GM11168 (cell line): ENCODE data around the gene HAND1.
"Not testable (repeated sequence)": the region's sequence is repeated elsewhere in the genome, so short reads cannot be mapped to it uniquely, and the experiment has no call there.

Source experiments
- in situ Hi-C: fragments of 300-500 bp; cut with MboI; formaldehyde crosslinking; loops from one replicate; pipeline ENCODE4 v1.12.0; 2022; ENCODE audit warnings: low sequenced_read_pairs; ENCODE audit not compliant: unreplicated experiment

The HAND1 gene

DNA sequence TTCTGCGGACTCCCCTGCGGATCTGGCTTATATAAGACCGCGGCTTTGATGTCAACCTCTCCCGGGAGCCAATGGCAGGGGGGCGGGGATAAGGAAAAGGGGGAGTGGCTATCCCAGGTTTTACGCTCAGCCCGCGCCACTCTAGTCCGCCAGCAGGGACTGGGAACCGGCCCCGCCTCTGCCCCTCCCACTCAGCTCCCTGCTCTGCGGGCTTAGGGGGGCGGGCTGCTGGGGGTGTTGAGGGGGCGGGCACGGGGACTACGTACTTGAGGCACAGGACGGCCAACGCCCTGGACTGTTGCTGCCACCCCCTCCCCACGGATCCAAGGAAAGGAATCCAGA lies at the start of gene HAND1:
Gene HAND1 (minus strand): TSS at position 4 of the 342 bp plus-strand sequence. CDS start 219 bp downstream, outside the sequence.
- in situ Hi-C loops: no loop called here

DNA sequence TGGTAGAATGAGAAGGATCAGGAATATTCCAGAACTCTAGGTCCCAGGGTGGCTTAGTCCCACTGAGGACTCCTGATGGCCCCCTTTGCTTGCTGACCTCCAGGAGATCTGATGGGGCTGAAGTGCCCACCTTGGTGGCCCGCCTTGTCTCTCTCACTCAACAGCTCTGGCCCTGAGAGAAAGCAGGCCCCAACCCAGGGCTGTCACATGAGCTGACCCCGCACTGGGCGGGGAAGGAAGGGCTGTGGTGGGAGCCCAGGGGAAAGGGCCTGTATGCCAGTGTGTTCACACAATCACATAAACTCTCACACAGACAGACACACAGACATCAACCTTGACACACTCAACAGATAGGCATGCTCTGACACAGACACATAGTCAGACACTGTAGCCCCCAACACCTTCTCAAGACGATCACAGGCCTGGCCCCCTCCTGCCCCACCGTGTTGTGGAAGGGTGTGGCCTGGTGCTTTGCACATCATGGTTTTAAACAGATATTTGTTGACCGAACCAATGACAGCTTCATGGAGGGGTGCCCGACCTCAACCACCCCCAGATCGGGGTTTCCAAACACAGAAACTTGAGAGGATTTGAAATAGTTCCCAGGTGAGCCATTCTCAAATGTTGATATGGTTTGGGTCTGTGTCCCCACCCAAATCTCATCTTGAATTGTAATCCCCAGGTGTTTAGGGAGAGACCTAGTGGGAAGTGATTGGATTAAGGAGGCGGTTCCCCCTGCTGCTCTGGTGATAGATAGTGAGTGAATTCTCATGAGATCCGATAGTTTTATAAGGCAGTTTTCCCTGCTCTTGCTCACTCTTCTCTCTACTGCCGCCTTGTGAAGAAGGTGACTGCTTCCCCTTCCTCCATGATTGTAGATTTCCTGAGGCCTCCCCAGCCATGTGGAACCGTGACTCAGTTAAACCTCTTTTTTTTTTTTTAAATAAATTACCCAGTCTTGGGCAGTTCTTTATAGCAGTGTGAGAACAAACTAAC lies 48.5 kb upstream of the HAND1 start:
- in situ Hi-C loops: no loop called here

DNA sequence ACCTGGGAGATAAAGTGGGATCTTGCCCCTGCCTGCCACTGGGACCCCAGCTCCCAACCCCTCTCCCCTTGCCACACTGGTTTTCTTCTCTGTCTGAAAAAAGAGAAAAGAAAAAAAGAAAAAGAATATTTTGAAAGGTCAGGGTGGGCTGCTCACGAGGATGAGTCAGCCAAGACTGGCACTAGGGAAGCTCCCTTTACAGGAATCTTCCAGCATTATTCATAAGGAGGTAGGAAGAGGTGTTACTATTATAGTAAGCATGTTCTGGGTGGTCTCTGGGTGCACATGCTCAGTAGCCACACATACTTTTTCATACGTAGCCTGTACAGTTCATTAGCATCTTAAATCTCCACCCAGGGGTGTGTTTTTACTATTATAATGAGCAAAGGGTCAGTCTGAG lies 46.8 kb upstream of the HAND1 start:
- in situ Hi-C loops: no loop called here

DNA sequence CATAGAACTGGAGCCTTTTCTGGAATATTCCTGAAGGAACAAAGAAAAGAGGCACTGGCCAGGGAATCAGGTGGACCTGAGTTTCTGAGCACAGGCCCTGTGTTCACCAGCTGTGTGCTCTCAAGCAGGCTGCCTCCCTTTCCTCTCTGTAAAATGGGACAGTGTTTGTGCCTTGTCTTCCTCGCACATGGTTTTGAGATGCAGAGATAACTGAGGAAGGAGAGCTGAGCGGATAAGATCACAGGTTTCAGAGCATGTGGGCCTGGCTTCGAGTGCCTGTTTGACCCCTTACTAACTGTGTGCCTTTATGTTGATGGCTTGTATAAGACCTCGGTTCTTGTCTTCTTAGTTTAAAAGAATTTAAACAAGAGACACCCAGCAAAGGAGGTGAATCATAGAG lies 46.2 kb upstream of the HAND1 start:
- in situ Hi-C loops: no loop called here

DNA sequence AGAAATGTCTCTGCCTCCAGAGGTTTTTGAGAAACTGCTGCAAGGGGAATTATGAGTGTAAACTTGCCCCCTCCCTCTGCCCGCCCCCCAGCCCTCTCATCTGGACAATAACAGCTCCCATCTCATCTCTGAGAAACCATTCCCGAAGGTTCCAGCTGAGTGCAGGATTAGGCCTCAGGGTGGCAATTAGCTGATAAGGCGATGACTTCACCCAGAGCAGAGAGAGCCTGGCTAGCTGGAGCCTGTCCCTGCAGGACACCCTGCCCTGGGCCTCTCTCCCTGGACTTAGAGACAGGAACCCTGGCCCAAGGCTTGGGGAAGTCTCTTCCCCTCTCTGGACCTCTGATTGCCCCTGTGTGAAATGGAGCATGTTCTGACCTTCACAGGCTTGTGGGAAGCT lies 45.7 kb upstream of the HAND1 start:
- in situ Hi-C loops: no loop called here

DNA sequence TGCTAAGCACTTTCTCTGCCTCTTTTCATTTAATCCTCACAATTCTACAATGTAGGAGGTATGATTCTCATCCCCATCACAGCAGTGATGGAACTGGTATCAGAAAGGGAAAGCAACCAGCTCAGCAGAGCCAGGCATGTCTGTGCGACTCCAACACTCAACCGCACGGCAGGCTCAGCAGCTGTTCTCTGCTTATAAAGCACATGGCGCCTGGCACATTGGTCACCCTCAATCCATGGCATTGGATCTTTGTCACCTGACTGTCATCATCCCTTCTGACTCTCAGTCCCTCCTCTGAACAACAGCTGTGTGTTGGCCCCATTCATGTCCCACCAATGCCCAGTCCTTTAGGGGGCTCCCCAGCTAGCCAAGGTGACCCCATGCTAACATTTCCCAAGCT lies 45.1 kb upstream of the HAND1 start:
- in situ Hi-C loops: no loop called here

DNA sequence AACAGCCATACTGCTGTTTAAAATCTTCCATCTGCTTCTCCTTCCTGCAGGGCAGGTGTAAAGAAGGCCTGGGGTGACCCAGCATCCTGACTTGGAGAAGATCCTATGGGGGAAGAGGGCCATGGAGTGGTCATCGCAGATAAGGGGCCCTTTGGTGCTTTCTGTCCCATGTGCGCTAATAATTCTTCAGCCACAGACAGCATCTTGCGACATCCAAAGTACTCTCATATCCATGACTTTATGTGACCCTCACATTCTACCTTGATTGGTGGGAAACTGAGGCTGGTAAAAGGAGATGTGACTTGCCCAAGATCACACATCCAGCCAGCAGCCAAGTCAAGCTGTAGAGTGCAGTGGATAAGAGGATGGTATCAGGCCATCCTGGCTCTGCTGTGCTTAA lies 44.3 kb upstream of the HAND1 start:
- in situ Hi-C loops: no loop called here

DNA sequence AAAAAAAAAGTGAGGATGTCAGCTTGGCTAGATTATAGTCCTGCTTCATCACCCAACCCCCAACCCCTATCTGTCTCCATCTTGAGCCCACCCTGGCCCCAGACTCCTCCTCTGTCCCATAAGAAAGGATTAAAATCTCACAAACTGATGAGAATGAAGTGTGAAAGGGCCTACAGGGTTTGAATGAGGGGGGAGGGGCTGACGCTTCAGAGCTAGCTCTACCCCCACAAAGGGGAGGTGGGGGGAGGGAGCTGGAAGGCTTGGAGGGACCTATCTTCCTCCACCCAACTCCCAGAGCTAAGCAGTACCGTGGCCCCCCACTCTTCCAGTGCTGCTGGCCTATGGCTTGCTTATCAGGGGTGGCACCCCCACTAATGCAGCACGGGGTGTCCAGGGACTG lies 43.7 kb upstream of the HAND1 start:
- in situ Hi-C loops: no loop called here

DNA sequence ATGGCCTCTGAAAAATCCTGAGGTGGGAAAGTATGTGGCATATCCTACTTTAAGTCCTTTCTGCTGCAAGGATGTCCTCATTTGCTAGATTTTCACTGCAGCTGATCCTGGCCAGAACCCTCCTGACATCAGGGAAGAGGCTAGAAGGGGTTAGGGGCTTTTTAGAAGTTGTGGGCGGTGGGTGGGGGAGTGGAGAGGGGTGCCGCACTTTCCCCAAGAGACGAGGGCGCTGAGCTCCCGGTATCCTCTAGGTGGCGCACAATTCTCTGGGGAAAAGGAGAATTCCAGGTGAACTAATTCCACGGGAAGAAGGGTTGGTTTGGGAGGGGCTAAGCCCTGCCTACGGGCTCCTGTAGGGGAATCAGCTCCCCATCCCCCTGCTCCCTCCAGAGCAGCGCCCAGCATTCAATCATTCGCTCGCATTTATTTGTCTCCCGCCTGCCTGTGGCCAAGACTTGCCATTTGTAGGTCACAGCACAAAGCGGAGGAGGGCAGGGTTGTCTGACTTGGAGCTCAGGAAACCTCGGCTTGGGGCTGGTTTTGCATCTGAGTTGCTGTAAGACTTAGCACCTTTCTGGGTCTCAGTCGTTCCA lies 42.9 kb upstream of the HAND1 start:
- in situ Hi-C loops: no loop called here

DNA sequence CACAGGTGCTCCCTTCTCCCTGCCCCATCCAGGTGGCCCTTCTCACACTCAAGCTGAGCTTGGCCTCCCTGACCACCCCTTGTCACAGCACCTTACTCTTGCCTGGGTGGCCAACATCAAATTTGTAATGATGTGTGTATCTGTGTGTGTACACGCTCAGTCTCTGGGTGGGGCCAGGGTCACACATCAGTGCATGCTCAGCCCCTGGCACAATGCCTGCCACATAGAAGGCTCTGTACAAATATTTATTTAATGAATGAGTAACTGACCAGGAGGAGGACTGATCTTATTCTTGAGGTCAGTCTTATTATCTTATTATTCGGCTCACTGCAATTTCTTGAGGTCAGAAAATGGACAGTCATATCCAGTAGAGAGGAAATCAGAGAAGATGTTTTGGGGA lies 41.3 kb upstream of the HAND1 start:
- in situ Hi-C loops: no loop called here

DNA sequence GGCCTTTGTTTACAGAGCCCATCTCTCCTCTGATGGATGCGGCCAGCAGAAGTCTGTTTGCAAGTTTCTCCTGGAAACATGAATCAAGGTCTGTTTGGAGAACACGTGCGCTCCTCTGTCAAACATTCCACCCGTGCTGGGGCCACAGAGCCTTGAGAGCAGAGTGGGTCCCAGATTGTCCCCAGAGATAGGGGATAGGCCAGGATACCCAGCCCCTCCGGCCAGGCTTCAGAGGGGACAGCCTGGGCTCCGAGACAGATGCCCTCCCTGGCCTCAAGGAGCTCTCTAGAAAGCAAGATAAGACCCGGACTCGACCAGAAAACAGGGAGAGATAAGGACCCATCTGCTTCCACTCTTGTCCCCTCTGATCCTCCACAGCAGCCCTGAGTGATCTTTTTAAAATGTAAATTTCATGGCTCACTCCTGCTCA lies 40.4 kb upstream of the HAND1 start:
- in situ Hi-C loops: no loop called here

DNA sequence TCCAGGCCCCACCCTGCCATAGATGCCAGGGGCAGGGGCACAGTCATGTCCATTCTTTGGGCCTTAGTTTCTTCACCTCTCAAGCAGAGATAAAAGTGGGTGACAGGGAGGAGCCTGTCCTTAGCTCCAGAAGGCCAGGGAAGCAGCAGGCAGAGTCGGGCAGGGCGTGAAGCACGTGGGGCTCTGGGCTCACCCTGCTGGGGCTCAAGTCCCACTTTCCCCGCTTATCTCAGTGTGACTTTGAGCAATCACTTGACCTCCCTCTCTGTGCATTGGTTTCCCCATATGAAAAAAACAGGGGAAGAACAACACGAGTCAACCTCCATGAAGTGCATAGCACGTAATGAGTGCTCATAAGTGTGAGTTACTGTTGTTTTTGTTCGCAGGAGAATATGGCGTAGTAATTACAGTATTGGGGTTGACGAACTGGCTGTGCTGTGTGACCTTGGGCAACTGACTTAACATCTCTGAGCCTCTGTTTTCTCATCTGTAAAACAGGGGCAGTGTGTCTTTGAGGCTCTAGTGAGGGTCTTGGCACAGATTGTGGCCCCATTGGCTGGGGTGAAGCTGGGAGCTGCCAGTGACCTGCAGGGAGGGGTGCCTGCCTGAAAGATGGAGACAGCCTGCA lies 39.9 kb upstream of the HAND1 start:
- in situ Hi-C loops: no loop called here

DNA sequence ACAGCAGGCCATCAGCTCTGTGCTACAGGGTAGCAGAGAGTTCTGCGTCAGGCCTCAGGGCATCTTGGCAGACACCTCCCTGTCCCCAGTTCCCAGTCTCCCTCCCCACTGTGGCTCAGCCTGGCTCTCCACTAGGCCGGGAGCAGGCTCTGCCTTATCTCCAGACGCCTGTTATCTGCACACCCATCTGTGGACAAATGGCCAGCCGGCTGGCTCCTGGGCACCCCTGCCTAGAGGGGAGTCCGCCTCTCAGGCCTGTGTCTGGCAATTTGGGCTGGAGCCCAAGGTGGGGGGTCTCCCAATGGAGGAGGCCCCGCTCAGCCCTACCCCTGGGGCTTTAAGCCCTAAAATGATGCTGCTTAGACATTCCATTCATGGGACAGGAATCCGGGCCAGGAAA lies 39.2 kb upstream of the HAND1 start:
- in situ Hi-C loops: no loop called here

DNA sequence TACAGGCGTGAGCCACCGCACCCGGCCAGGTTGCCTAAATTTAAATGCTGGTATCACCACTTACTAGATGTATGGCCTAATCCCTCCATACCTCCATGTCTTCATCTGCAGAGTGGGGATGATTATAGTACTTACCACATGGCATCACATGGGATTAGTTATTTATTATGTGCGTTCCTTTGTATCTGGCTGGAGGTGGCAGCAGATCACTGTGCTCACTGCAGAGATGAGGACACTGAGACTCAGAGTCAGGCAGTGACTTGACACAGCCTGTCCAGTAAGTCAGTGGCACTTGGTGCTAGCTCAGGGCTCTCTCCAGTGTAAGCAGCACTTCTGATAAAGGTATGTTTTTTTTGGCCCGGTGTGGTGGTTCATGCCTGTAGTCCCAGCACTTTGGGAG lies 38.4 kb upstream of the HAND1 start:
- in situ Hi-C loops: no loop called here

DNA sequence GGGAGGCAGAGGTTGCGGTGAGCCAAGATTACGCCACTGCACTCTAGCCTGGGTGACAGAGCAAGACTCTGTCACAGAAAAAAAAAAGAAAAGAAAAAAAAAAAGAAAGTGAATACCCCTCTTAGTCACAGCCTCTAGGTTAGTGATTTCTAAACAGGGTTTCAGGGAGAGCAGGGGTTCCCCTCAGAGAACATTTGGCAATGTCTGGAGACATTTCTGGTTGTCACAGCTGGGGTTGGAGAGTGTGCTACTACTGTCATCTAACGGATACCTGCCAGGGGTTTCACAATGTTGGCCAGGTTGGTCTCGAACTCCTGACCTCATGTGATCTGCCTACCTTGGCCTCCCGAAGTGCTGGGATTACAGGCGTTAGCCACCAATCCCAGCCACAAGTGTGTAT lies 37.5 kb upstream of the HAND1 start:
- in situ Hi-C loops: not testable (repeated sequence)

DNA sequence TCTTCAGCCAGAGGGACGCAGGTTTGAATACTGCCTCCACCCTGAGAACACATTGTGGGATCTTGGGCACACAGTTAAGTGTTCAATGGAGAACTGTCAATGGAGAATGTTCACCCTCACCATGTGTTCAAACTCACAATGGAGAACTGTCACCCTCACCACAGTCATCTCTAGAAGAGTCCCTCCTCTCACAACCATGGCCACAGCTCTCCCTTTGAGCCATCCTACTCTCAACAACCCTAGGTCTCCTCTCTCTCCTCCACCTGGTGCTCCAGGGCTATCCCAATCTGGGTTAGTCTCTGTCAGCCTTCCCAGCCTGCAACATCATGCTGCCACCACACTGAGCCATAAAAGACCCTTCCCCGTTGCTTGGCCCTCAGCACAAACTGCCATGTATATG lies 36.3 kb upstream of the HAND1 start:
- in situ Hi-C loops: no loop called here

DNA sequence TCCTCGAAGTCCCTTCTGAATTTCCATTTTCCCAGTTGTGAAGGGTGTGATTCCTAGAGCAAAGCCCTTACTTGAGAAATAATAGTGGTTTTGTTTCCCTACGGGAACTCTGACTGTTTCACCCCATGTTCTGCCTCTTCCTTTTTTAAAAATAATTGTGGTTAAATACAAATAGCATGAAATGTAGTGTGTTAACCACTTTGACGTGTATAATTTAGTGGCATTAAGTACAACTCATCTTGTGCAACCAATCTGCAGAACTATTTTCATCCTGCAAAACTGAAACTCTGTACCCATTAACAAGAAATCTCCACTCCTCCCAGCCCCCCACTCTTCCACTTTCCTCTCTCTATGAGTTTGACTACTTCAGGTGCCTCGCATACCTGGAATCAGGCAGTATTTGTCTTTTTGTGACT lies 35.6 kb upstream of the HAND1 start:
- in situ Hi-C loops: no loop called here

DNA sequence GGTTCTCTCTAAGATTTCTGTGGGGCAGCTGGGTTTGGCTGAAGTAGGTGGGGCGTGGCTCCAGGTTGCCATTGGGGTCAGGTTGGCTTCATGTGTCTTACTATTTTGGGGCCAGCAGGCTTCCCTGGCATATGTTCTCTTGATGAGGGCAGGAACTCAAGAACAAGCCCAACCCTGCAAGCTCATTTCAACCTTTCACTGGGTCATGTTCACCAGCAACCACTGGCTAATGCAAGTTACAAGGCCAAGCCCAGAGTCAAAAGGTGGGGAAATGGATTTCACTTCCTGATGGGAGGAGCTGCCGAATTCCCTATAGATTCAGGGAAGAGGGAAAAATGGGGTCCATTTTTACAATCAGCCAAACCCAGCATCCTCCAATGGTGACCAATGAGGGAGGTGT lies 34.0 kb upstream of the HAND1 start:
- in situ Hi-C loops: no loop called here

DNA sequence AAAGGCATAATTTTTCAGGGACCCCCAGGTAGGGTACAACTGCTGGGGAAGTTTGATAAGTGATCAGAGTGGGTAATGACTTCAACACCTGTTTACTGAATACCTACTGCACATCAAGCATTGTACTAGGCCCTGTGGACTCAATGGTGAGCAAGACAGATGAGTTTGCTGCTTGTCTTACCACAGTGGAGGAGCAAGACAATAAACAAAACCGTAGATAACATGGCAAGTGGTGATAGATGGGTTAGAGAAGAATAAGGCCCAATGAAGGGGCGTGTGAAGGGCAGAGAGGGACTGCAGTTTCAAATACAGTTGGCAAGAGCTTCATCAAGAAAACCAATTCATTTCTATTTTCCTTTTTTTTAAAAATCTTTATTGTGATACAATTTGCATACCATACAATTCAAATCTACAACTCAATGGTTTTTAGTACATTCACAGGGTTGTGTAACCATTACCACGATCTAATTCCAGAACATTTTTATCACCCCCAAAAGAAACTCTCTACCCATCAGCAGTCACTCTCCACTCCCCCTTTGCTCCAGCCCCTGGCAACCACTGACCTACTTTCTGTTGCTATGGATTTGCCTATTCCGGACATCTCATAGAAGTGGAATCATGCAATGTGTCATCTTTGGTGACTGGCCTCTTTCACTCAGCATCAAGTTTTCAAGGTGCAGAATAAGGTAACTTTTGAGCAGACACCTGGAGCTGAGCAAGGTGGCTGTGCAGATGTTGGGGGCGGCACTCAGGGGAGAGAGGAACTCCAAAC lies 31.9 kb upstream of the HAND1 start:
- in situ Hi-C loops: no loop called here

DNA sequence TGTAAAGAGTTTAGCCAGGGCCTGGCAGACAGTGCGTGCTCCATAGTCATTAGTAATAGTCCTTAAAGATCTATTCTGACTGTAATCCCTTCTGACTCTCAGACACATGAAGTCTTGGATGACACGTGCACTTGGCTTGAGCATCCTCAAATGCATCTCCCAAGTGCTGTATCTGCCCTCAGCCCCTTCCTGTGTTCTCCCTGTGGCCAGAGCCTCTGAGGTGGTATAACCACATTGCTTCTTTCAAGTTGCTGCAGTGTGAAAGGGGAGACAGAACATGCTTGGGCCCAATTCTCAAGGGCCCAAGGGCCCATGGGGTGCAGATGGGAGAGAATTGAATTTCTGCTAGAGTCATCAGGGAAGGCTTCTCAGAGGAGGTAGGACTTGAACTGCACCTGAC lies 30.1 kb upstream of the HAND1 start:
- in situ Hi-C loops: no loop called here

DNA sequence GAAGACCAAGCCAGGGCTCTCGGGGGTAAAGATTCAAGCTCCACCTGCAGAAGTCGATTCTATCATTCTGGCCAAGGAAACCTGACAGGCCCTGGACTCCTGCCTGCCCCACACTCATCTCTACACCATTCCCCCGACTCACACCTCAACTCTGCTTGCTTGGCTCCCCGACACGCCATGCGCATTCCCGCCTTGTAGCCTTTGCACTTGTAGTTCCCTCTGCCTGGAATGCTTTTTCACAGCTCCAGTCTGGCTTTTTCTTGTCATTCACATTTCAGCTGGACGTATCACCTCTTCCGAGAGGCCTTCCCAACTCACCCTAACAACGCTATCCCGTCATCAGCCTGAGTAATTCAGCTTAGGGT lies 28.7 kb upstream of the HAND1 start:
- in situ Hi-C loops: no loop called here
